NAMALWA (cell line): Measurements from ENCODE around the gene ZYX.
"Not testable (repeated sequence)": the region's sequence is repeated elsewhere in the genome, so short reads cannot be mapped to it uniquely, and the experiment has no call there.

Experiments
- DNase-seq: peaks from one replicate; pipeline ENCODE4 v3.0.0-alpha.2; 2015; ENCODE audit warnings: low spot score

The ZYX gene

DNA sequence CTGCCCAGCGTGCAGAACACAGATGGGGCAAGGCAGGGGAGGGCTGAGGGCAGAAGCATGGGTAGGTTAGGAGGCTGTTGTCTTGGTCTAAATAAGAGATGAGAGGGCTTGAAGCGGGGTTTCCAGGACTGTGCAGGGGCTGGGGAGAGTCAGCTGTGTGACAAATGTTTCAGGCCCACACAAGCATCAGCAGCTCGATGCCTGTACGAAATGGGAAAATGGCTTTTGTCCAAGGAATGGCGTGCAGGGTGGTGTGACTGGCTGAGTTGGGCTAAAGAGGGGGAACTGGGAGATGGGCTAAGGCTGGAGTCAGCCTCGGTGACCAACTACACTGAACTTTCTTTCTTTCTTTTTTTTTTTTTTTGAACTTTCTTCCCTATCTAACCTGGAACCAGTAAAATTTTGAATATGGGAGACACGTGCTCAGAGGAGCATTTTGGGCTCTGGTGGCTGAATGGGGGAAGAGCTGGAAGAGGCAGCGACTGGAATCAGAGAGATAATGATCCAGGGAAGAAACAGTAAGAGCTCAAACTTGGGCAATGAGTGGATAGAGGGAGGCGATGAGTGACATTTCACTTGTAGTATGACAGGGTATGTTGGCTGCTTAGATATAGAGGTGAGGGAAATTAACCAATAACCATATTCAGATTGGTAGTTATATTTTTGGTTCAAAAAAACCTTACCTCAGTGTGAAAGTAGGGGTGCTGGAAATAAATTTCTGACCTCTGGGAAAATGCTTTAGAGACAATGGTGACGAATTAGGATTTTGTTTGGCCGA is 37.7 kb downstream of the ZYX start:
- no peak for DNase-seq

DNA sequence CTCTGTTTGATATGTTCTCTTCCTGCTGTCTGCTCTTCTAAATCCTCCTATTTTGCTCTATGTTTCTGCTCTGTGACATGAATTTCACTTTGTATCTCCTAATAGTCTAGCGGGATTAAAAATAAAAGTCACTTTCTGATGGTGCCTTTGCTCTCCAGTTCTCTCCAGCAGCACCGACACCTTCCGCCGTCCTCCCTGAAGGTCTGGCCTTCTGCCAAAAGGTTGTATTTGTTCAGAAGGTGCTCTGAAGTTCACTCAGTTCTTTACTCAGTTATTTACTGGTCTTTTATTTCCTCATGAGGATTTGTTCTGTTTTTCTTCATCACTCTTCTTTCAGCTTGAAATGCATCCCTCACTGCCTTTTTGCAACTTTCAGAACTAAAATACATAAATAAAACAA is 38.7 kb downstream of the ZYX start:
- DNase-seq, result no peak

DNA sequence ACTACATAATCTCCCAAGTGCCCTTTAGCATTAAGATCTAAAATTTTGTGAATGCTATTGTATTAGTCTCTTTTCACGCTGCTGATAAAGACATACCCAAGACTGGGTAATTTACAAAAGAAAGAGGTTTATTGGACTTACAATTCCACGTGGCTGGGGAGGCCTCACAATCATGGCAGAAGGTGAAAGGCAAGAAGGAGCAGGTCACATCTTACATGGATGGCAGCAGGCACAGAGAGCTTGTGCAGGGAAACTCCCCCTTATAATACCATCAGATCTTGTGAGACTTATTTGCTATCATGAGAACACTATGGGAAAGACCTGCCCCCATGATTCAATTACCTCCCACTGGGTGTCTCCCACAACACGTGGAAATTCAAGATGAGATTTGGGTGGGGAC is 39.5 kb downstream of the ZYX start:
- not testable (repeated sequence) for DNase-seq

DNA sequence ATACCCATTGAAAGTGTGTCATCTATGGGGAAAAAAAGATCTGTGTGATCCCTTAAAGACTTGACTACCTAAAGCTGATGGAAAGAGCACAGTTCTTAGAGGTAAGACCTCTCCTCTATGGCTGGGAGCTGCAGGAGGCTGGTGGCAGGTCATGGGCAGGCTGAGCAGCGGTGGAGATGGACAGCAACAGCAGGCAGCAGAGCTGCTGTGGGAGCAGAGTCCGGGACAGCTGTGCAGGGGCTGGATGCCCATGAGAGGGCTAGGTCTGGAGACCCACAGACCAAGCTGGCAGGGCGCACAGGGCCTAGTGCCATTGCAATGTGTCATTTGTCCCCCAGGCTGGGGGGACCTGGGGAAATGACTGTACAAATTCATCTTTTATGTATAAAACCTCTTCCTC is 40.9 kb downstream of the ZYX start:
- no peak for DNase-seq

DNA sequence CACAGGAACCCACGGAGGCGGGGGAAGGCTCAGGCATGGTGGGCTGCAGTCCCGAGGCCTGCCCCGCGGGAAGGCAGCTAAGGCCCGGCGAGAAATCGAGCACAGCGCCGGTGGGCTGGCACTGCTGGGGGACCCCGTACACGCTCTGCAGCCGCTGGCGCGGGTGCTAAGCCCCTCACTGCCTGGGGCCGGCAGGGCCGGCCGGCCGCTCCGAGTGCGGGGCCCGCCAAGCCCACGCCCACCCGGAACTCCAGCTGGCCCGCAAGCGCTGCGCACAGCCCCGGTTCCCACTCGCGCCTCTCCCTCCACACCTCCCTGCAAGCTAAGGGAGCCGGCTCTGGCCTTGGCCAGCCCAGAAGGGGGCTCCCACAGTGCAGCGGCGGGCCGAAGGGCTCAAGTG is 43.3 kb downstream of the ZYX start:
- DNase-seq, result not testable (repeated sequence)

DNA sequence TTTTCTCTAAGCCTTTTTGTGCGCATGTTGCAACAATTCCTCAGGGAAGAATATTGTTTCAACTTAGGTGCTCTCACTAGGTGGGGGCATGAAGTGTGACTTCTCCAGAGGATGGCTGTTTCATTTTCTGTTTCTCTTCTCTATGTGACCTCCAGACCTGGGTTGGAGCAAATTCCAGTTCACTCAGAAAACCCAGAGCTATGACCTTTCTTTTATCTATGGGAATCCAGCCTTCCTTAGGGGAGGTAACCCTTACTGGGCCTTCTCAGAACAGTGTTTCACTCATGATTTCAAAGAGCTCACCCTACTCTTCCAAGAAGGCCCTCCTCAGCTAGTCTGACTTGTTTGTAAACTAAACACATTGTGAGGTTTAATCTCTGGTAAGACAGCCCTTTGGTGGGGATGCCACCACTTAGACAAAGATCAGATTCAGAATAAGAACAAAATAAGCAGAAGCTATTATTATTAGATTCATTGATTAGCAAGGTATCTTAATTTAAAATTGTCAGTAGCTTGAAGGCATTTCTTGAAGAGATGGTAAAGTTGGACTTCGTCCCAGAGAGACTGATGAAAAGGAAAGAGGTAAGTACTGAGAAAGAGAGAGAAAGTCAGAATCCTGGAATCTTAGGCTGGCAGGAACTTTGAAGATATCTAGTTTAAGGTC is 45.5 kb downstream of the ZYX start:
- no peak for DNase-seq

DNA sequence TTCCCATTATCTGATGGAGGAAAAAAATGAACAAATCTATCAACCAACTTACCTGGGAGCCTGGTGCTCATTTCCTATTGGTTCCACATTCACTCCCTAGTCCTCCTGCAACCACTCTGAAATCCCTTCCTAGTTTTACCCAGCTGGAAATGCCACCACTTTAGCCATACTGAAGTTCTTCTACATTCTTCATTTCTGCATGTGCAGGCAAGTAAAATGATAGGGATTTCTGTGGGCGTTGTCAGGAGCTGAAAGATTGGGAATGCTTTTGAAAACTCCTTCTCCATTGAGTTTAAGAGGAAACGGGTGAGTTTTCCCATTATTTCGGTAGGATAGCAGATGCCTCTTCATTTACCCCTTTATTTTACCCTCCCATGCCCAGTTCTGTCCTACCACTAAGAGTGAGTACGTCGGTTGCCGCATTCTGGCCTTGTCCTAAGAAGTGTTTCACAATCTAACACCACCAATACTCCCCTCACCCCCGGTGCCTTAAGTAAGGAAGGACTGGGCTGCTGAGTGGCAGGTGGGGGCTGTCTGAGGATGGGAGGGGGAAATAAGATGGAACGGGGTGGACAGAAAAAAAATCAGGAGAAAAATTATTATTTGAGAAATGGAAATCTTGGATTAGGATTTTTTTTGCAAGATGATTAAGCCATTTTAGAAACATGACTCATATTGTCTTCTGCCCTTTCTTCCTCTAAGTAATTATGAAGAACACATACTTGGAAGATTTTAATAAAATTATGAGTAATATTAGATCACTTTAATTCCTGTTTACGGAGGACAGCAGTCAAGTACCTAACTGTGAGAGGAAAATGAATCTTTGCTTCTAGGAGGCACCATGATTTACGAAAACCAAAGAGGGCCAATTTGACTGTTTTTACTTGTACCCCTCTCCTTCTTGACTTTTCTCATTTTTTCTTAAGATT is 48.9 kb downstream of the ZYX start:
- no peak for DNase-seq

DNA sequence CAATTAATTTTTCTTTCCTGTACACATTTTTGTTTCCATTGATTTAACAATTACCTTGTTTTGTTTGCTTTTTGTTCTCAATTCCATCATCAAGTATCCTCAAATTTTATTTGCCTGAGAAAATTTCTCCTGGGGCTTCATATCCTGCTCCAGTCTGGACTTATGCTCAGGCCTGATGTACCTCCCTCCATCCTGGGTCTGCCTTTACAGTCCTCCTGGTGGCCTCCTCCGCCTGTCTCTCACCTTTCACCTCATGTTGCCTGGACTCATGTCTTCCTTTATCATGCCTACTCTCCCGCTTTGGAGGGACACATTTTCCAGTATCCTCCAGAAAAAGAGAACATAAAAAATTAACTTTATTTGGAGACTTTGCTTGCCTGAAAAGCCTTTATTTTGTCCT is 50.0 kb downstream of the ZYX start:
- DNase-seq, result no peak

DNA sequence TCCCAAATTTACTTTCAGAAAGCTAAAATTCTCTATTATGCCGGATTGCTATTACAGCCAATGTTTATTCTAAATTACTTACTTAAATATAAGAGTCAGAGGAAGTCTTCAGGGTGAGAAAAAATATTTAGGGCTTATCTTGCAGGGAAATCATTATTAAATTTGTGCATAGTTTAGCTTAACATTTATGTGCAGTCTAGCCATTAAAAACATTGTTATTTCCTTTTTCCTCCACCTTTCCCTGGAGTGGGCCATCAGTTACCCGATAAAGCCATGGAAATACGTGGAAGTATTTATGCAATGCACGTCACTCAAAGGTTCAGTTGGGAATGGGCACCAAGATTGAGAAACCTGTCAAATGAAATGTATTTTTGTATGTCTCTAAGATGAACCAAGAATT is 52.6 kb downstream of the ZYX start:
- no peak for DNase-seq

DNA sequence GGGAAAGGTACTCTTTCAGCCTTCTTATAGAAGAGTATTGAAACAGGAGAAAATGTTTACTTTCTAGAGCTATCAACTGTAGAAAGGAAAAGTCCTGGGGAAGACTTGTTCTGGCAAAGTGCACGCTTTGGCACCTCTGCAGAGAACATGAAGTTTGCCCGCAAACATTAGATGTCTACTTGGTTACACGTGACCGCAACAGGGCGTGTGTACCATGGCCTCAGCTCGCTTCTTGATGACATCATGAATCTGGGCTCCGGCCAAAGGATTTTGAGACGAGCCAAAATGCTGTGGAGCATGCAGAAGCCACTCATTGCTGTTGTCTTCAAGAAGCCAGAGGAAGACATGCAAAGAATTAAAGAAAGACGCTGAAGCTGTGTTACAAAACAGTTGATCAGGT is 53.5 kb downstream of the ZYX start:
- DNase-seq, result no peak

DNA sequence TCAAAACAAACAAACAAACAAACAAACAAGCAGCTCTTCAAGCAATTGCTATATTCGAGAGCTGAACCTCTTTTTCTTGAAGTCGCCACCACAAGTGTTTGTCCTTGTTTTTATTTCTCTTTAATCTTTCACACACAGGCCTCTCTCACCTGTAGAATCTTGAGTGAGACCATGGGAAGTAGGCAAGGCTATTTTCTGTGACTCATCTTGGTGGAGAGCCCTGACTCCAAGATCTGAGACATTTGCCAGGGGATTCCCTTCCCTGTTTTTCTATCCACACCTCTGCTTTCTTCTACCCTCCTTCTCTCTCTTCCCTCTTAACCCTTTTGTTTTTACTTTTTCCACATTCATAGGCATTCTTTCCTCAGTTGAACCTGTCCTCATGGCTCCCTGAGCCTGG is 54.1 kb downstream of the ZYX start:
- no peak for DNase-seq

DNA sequence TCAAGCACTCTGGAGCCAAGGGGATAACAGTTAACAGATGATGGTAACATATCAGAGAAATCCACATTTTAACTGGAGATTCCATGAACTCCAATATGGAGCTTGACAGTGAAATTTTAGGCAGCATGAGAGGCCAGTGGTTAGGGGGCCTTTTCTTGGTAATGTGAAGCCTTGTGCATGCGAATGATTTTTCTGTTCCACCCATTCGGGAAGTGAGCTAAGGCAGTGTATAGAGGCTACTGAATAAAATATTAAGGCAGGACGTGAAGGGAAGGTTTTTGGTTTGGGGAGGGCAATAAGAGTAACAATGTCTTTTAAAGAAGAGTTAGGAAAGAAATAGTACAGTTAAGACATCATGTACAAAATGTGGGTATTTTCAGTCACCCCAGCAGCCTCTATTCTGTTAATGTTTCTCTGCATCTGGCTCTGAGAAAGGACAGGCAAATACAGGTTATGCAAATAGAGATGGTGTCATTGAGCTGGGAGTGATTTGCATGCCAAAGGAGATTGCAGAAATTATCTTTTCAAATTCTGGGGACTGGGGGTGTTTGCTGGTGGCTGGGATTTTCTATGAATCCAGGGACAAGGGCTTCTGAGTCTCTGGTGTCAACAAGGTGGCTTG is 55.3 kb downstream of the ZYX start:
- peak; percentile 30 for DNase-seq

DNA sequence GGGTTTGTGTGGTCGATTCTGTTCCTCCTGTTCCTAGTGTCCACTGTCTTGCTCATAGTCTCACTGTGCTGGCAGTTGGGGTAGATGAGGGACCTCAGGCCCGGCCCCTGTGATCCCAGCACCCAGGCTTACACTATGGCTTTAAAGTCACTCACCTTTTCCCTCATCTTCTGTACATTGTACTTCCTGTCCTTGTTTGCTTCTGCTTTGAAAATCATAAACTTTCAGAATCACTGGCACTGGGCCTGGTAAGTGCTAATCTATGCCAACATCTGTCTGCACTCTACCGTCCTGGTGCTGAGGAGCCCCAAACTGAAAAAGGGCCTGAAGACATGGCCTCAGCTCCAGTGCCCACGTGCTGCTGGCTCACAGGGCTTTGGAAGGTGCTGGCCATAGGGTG is 56.4 kb downstream of the ZYX start:
- DNase-seq, result no peak

DNA sequence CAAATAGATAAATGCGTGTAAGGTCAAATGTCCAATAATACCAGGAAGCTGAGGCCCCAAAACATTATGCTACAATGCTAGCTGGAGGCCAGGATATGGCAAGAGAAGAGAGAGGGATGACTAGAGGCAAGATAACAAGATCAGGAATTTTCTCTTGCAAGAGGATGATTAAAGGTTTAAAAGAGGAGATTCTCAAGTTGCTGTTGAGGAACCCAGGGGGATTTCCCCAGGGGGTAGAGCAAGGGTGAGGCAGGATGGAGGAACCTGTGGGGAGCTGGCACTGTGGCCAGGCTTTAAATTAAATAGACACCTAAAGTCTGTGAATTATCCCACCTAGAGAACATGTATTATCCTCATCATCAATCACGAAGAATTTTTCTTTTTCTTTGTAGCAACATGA is 58.7 kb downstream of the ZYX start:
- DNase-seq, result no peak
